Placental pericyte (primary cell): ENCODE measurements around the gene KRTAP20-3. TPM values are rescaled to one million over a fixed set of nuclear protein-coding genes. Genes with fewer than 3 reads are reported as not detected.

Experiments
- small RNA-seq: library from RNA; depleted of rRNA; stranded (forward); fragments of <200 nt; gene quantifications from one replicate; pipeline ENCODE3, GENCODE V24; 2012; ENCODE audit warnings: low replicate concordance
- total RNA-seq: library from RNA; depleted of rRNA; stranded (reverse); fragments of >200 nt; gene quantifications from 2 replicates; pipeline ENCODE4 v1.2.3, GENCODE V29; 2012

The KRTAP20-3 gene
- total RNA-seq = not detected in 2 replicates

DNA sequence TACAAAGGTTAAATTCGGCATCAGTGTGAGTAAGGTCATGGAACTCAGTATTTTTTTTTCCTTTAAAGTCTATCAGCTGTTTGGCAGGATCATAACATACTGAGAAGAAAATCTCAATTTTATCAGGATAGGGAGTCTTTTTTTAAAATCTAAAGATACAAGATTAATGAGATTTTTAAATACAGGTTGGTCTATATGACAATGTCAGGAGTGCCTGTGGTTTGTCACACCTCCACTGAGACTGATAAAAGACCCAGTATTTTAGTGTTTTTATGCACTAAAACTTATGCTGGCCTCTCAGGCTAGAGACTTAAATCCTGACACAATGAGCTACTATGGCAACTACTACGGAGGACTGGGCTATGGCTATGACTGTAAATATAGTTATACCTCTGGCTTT is at the start of gene KRTAP20-3:
TSS of gene KRTAP20-3 (plus strand) at position 301 of the 400 bp plus-strand sequence.

DNA sequence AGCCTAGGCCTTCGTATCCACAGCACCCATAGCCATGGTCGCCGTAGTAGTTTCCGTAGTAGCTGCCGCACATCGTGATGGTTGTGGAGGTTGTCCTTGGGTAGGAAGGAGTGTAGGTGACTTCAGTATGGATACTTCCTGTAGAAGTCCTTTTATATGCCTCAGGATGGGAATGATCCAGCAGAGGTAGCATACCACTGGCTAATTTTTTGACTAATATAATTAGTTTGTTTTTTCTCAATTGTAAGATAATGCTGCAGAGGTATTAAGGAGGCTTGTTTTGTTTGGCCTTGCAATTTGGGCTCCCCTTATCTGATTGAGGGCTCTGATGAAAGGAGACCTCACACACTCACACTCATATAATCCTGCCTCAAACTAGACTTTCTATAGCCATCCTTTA is 43.9 kb upstream of the KRTAP20-3 start, which contains the start of gene KRTAP6-2:
TSS of gene KRTAP6-2 (minus strand) at position 101 of the 400 bp plus-strand sequence. CDS start at position 73, 28 bp downstream.

DNA sequence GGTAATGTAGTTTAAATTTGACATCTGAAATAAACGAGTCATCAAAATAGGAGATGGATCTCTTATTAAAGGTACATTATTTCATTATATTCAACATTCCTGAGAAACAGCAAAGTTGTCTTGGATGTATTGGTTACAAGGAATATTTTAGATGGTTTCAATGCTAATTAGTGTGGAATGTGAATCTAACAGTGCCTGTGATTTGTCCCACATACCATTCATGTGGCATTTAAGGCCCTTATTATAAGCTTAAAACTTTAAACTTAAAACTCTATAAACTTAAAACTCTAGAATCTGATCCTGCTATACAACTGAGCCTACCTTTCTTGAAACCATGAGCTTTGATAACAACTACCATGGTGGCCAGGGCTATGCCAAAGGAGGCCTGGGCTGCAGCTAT is 41.9 kb upstream of the KRTAP20-3 start, which contains the start of gene KRTAP22-1:
TSS of gene KRTAP22-1 (plus strand) at position 301 of the 400 bp plus-strand sequence.

DNA sequence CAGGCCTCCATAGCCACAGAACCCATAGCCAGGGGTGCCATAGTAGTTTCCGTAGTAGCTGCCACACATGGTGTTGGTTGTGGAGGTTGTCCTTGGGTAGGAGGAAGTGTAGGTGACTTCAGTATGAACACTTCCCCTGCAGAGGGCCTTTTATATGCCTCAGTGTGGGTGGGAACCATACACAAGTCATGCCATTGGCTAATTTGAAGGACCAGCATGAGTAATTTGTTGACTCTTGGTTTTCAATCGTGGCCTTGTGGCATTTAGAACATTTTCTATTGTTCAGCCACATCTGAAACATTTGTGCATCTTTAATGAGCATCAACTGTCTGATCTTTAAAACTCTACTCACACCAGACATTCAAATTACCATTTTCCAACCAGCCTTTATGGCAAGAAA is 28.8 kb upstream of the KRTAP20-3 start, which contains the start of gene KRTAP6-1:
TSS of gene KRTAP6-1 (minus strand) at position 95 of the 400 bp plus-strand sequence. CDS start at position 69, 26 bp downstream.

DNA sequence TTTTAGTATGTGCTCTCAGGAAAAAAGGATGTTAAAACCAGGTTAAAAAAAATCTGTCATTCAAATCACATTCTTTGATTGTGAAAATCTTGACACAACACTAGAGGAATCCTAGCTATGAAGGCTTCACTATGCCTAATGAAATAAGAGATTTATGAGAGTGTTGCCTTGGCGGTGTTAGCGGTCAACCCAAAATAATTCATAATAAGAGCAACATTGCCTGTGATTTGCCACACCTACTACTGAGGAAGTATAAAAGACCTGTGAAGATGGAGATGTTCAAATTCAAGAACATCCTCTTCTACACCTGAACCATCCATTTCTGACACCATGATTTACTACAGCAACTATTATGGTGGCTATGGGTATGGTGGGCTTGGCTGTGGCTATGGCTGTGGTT is 26.5 kb upstream of the KRTAP20-3 start, which contains the start of gene KRTAP20-1:
TSS of gene KRTAP20-1 (plus strand) at position 301 of the 400 bp plus-strand sequence. CDS start at position 331, 30 bp downstream.

DNA sequence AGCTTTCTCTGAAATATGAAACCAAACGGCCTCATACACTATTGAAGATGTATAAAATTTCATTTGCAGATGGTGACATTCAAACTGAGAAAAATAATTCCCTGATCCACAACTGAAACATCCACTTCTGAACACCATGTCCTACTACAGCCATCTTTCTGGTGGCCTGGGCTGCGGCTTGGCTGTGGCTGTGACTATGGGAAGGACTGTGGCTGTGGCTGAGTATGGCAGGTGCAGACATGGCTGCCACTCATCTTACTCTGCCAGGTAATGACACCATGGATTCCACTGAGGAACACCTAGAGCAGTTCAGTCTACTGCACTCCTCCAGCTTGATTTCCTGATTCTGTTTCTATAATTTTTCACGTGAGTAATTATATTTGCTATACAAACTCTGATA is 22.1 kb upstream of the KRTAP20-3 start, which contains the start of gene KRTAP20-4:
TSS of gene KRTAP20-4 (plus strand) at position 106 of the 400 bp plus-strand sequence.

DNA sequence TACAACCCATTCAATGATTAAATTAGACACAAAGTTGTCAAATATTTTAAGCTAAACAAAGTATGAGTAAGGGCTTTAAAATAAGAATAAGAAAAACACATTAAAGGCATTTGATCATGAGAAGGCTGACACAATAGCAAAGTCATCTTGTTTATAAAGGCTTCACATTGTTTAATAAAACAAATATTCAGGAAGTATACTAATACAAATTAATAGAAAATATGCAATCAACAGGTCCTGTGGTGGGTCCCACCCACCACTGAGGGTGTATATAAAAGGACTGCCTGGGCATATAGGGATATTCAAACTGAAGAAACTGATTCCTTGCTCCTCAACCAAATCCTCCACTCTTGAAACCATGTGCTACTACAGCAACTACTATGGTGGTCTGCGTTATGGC is 7.8 kb upstream of the KRTAP20-3 start, which contains the start of gene KRTAP20-2:
TSS of gene KRTAP20-2 (plus strand) at position 301 of the 400 bp plus-strand sequence. CDS start at position 359, 58 bp downstream.

Small RNAs within 50 kb of the gene (small RNA-seq; reads per million reads assigned to genes)
- gene KRTAP20-1 (not detected), gene KRTAP20-3 (not detected), gene KRTAP20-4 (not detected), gene KRTAP22-1 (not detected)

Other genes with a start within 250 kb of the KRTAP20-3 start
- gene KRTAP13-1, start 246.8 kb upstream of the KRTAP20-3 start, total RNA-seq = not detected in 2 replicates
- not detected in 2 replicates for gene KRTAP13-3, start 216.9 kb upstream of the KRTAP20-3 start, total RNA-seq
- not detected in 2 replicates for gene KRTAP13-4, start 212.6 kb upstream of the KRTAP20-3 start, total RNA-seq
- gene KRTAP15-1, start 202.6 kb upstream of the KRTAP20-3 start, total RNA-seq = not detected in 2 replicates
- not detected in 2 replicates for gene KRTAP19-1, start 162.5 kb upstream of the KRTAP20-3 start, total RNA-seq
- not detected in 2 replicates for gene KRTAP19-2, start 155.4 kb upstream of the KRTAP20-3 start, total RNA-seq
- gene KRTAP19-3, start 150.9 kb upstream of the KRTAP20-3 start, total RNA-seq = not detected in 2 replicates
- gene KRTAP19-4, start 145.7 kb upstream of the KRTAP20-3 start, total RNA-seq = not detected in 2 replicates
- gene KRTAP19-5, start 140.7 kb upstream of the KRTAP20-3 start, total RNA-seq = not detected in 2 replicates
- not detected in 2 replicates for gene KRTAP19-6, start 101.0 kb upstream of the KRTAP20-3 start, total RNA-seq
- not detected in 2 replicates for gene KRTAP19-7, start 81.5 kb upstream of the KRTAP20-3 start, total RNA-seq
- gene KRTAP22-2, start 52.5 kb upstream of the KRTAP20-3 start, total RNA-seq = not detected in 2 replicates
- not detected in 2 replicates for gene KRTAP6-3, start 50.4 kb upstream of the KRTAP20-3 start, total RNA-seq
- gene KRTAP6-2, start 44.0 kb upstream of the KRTAP20-3 start, total RNA-seq = not detected in 2 replicates
- not detected in 2 replicates for gene KRTAP22-1, start 41.8 kb upstream of the KRTAP20-3 start, total RNA-seq
- not detected in 2 replicates for gene KRTAP6-1, start 28.9 kb upstream of the KRTAP20-3 start, total RNA-seq
- gene KRTAP20-1, start 26.4 kb upstream of the KRTAP20-3 start, total RNA-seq = not detected in 2 replicates
- gene KRTAP20-4, start 22.2 kb upstream of the KRTAP20-3 start, total RNA-seq = not detected in 2 replicates
- gene KRTAP20-2, start 7.7 kb upstream of the KRTAP20-3 start, total RNA-seq = not detected in 2 replicates
- gene KRTAP21-3, start 75.9 kb downstream of the KRTAP20-3 start, total RNA-seq = not detected in 2 replicates
- not detected in 2 replicates for gene KRTAP21-2, start 104.4 kb downstream of the KRTAP20-3 start, total RNA-seq
- not detected in 2 replicates for gene KRTAP21-1, start 112.6 kb downstream of the KRTAP20-3 start, total RNA-seq
- gene KRTAP8-1, start 170.4 kb downstream of the KRTAP20-3 start, total RNA-seq = not detected in 2 replicates
- not detected in 2 replicates for gene KRTAP7-1, start 186.9 kb downstream of the KRTAP20-3 start, total RNA-seq
- gene KRTAP11-1, start 238.7 kb downstream of the KRTAP20-3 start, total RNA-seq = not detected in 2 replicates